CD4-positive, alpha-beta memory T cell (primary cell): ENCODE results near the gene GALNT15. TPM values are rescaled to one million over a fixed set of nuclear protein-coding genes. Genes with fewer than 3 reads are reported as not detected.

Source experiments
- CTCF ChIA-PET: fragments of 350-600 bp; sonication (Branson Sonifier 250); formaldehyde crosslinking; loops from one replicate; lab custom pipeline; 2021; ENCODE audit warnings: inconsistent platforms; ENCODE audit not compliant: partially characterized antibody; lab: Charles Lee
- POLR2A ChIA-PET: fragments of 350-600 bp; sonication (Branson Sonifier 250); formaldehyde crosslinking; loops from one replicate; lab custom pipeline; 2021; ENCODE audit not compliant: partially characterized antibody; lab: Charles Lee
- DNase-seq, 5 donors: peaks; one replicate each; pipeline versions ENCODE4 v3.0.0 to v3.0.0-alpha.2; 2020 to 2022; ENCODE audit warnings: mixed read lengths in 1 of 5
- H3K27ac ChIP-seq: one replicate; pipeline ENCODE4 v1.7.0; 2013; ENCODE audit warnings: low read depth, low read length
- H3K27me3 ChIP-seq: 2 replicates; pipeline ENCODE4 v1.7.0; 2013; ENCODE audit warnings: mild to moderate bottlenecking, low read length, moderate library complexity; ENCODE audit not compliant: insufficient read depth
- H3K36me3 ChIP-seq: 2 replicates; pipeline ENCODE4 v1.7.0; 2013; ENCODE audit warnings: mild to moderate bottlenecking, low read length, moderate library complexity; ENCODE audit not compliant: insufficient read depth
- H3K4me1 ChIP-seq: 2 replicates; pipeline ENCODE4 v1.7.0; 2013; ENCODE audit warnings: mild to moderate bottlenecking, low read length, moderate library complexity; ENCODE audit not compliant: insufficient read depth
- H3K4me3 ChIP-seq, 2 donors: one replicate each; pipeline ENCODE4 v1.7.0; 2013; ENCODE audit warnings: low read length in 2 of 2, mild to moderate bottlenecking in 1 of 2
- H3K9me3 ChIP-seq, 2 donors: one replicate each; pipeline ENCODE4 v1.7.0; 2013; ENCODE audit warnings: low read length in 2 of 2, control low read depth in 1 of 2; ENCODE audit not compliant: control insufficient read depth in 1 of 2
- H3K27ac Mint-ChIP-seq, 7 donors: one replicate each; pipeline ENCODE4 v1.8.0; 2020 to 2021; ENCODE audit warnings: mixed read lengths in 7 of 7, mild to moderate bottlenecking in 6 of 7, inconsistent platforms in 3 of 7, moderate library complexity in 3 of 7
- H3K27me3 Mint-ChIP-seq, 2 donors: one replicate each; pipeline ENCODE4 v1.8.0; 2020 to 2021; ENCODE audit warnings: mixed read lengths in 2 of 2
- H3K36me3 Mint-ChIP-seq, 2 donors: one replicate each; pipeline ENCODE4 v1.8.0; 2020 to 2021; ENCODE audit warnings: mixed read lengths in 2 of 2, inconsistent platforms in 1 of 2, mild to moderate bottlenecking in 1 of 2
- H3K4me1 Mint-ChIP-seq, 4 donors: one replicate each; pipeline ENCODE4 v1.8.0; 2020 to 2021; ENCODE audit warnings: mixed read lengths in 4 of 4, mild to moderate bottlenecking in 1 of 4
- H3K4me3 Mint-ChIP-seq, 8 donors: one replicate each; pipeline ENCODE4 v1.8.0; 2020 to 2021; ENCODE audit warnings: mixed read lengths in 8 of 8, mild to moderate bottlenecking in 7 of 8, moderate library complexity in 6 of 8, inconsistent platforms in 3 of 8
- H3K9me3 Mint-ChIP-seq, 8 donors: one replicate each; pipeline ENCODE4 v1.8.0; 2020 to 2021; ENCODE audit warnings: mixed read lengths in 8 of 8, mild to moderate bottlenecking in 5 of 8, inconsistent platforms in 3 of 8, moderate library complexity in 1 of 8
- intact Hi-C: fragments of 100-400 bp; cut with micrococcal nuclease; formaldehyde crosslinking; loops from one replicate; pipeline ENCODE4 v1.15.1; 2023
- polyA plus RNA-seq, 2 donors: library from polyadenylated mRNA; unstranded; fragments of 300-500 nt; fragmentation: Illumina TruSeq; gene quantifications; one replicate each; pipeline ENCODE4 v1.2.3, GENCODE V29; 2021
- total RNA-seq, 2 experiments: library from RNA; stranded (reverse); gene quantifications; one replicate each; pipeline ENCODE4 v1.2.3, GENCODE V29; 2021

The GALNT15 gene
- total and polyA plus RNA-seq, 4 experiments from 2014 or later: not detected

DNA sequence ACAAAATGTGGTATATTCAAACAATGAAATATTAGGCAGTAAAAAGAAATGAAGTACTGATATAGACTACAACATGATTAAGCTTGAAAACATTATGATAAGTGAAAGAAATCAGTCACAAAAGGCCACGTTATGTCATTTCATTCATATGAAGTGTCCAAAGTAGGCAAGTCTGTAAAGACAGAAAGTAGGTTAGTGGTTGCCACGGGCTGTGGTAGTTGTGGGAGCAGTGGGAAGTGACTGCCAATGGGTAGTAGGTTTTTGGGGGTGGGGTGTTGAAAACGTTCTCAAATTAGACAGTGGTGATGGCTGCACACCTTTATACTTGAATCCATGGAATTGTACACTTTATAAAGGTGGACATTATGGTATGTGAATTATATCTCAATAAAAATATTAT is 12.1 kb downstream of the GALNT15 start:
- no peak for DNase-seq
- H3K27me3 Mint-ChIP-seq: peaks cover 0 to 2% of the 10 kb centered on the region in 2 donors
- Histone ChIP-seq H3K4me1 (no peaks in the 10 kb centered on the region), H3K4me3 (no peak overlapping the region), H3K36me3 (no peaks in the 10 kb centered on the region), H3K27ac (no peak overlapping the region), H3K9me3 (no peaks in the 10 kb centered on the region), H3K27me3 (no peaks in the 10 kb centered on the region)
- no peaks in the 10 kb centered on the region for H3K4me1 Mint-ChIP-seq
- H3K27ac Mint-ChIP-seq: no peak overlapping the region
- peaks cover 0 to 2% (median 0%) of the 10 kb centered on the region in 8 donors for H3K9me3 Mint-ChIP-seq
- ChIA-PET POLR2A (no interaction called here), CTCF (interaction anchor here (1.3 to 1.6 kb wide), 2 partner anchors 8 to 11 kb away, joined by 3 to 5 read pairs; no protein-coding TSS in a partner anchor)
- intact Hi-C loops: no loop called here
- H3K36me3 Mint-ChIP-seq: no peaks in the 10 kb centered on the region
- H3K4me3 Mint-ChIP-seq: no peak overlapping the region

DNA sequence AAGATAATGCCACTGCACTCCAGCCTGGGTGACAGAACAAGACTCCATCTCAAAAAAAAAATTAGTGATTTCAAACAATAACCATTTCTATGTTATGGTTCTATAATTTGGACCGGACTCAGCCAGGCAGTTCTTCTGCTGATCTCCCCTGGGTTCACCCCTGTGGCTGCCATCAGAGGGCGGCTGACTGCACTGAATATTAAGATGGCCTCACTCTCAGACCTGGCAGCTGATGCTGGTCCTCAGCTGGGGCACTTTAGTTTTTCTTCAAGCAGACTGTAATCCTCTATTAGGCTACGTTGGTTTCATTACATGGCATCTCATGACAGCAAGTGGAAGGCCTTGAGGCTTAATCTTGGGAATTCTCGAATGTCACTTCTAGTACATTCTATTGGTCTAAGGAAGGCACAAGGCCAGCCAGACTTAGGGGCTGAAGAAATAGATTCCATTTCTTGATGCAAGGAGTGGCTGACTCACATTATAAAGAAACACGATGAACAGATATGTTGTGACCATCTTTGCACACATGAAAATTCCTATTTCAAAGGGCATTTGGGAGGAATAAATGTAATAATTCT is 12.8 kb downstream of the GALNT15 start:
- H3K9me3 Mint-ChIP-seq: peaks cover 0 to 2% (median 0%) of the 10 kb centered on the region in 8 donors
- no peak for DNase-seq
- Histone ChIP-seq H3K9me3 (no peaks in the 10 kb centered on the region), H3K27ac (no peak overlapping the region), H3K4me3 (no peak overlapping the region), H3K36me3 (no peaks in the 10 kb centered on the region), H3K27me3 (no peaks in the 10 kb centered on the region), H3K4me1 (no peaks in the 10 kb centered on the region)
- no peak overlapping the region for H3K4me3 Mint-ChIP-seq
- no peaks in the 10 kb centered on the region for H3K4me1 Mint-ChIP-seq
- ChIA-PET POLR2A (no interaction called here), CTCF (interaction anchor here (1.3 kb wide), 1 partner anchor 9 kb away, joined by 3 read pairs; no protein-coding TSS in a partner anchor)
- intact Hi-C loops: no loop called here
- H3K36me3 Mint-ChIP-seq: no peaks in the 10 kb centered on the region
- H3K27ac Mint-ChIP-seq: no peak overlapping the region
- H3K27me3 Mint-ChIP-seq: peaks cover 0 to 2% of the 10 kb centered on the region in 2 donors

GRCh38 chr3:16188071-16188470 is 13.6 kb downstream of the GALNT15 start:
- Mint-ChIP-seq H3K4me3 (no peak overlapping the region), H3K9me3 (peaks cover 0 to 2% (median 0%) of the 10 kb centered on the region in 8 donors), H3K4me1 (no peaks in the 10 kb centered on the region), H3K27me3 (peaks cover 0 to 2% of the 10 kb centered on the region in 2 donors), H3K36me3 (no peaks in the 10 kb centered on the region), H3K27ac (no peak overlapping the region)
- H3K27ac ChIP-seq: no peak overlapping the region
- intact Hi-C loops: no loop called here
- H3K4me1 ChIP-seq: no peaks in the 10 kb centered on the region
- no peak for DNase-seq
- H3K9me3 ChIP-seq: no peaks in the 10 kb centered on the region
- no peaks in the 10 kb centered on the region for H3K27me3 ChIP-seq
- no peaks in the 10 kb centered on the region for H3K36me3 ChIP-seq
- H3K4me3 ChIP-seq: no peak overlapping the region
- ChIA-PET CTCF (no interaction called here), POLR2A (no interaction called here)

DNA sequence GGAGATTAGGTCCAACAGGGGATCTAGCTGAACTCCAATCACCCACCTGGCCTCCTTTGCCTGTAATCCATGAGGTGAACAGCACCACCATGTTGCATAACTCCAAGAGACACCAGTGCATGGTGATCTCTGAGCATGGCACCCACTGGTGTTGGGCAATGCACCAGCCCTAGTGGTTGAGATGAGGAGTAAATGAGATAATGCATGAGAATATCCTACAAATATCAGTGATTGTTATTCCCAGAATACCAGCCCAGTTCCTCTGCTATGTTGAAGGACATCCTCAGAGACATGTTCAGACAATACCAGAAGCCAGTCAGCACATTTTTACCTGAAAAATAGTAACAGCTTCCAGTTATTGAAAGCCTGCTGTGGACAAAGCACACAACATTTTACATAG is 14.7 kb downstream of the GALNT15 start:
- H3K27me3 Mint-ChIP-seq: peaks cover 0 to 2% of the 10 kb centered on the region in 2 donors

GRCh38 chr3:16190704-16191103 is 16.2 kb downstream of the GALNT15 start:
- Mint-ChIP-seq H3K27me3 (peaks cover 2 to 3% of the 10 kb centered on the region in 2 donors), H3K4me3 (no peak overlapping the region), H3K27ac (no peak overlapping the region), H3K36me3 (no peaks in the 10 kb centered on the region), H3K9me3 (peaks cover 0 to 3% (median 0%) of the 10 kb centered on the region in 8 donors), H3K4me1 (no peaks in the 10 kb centered on the region)
- no peak for DNase-seq
- POLR2A ChIA-PET: no interaction called here
- intact Hi-C loops: no loop called here
- Histone ChIP-seq H3K36me3 (no peaks in the 10 kb centered on the region), H3K4me3 (no peak overlapping the region), H3K27ac (no peak overlapping the region), H3K9me3 (no peaks in the 10 kb centered on the region), H3K4me1 (no peaks in the 10 kb centered on the region), H3K27me3 (no peaks in the 10 kb centered on the region)
- CTCF ChIA-PET: no interaction called here

More for the DNA sequence above, 14.7 kb downstream of the GALNT15 start:
- Histone ChIP-seq H3K36me3 (no peaks in the 10 kb centered on the region), H3K4me3 (no peak overlapping the region), H3K27me3 (no peaks in the 10 kb centered on the region), H3K27ac (no peak overlapping the region), H3K4me1 (no peaks in the 10 kb centered on the region), H3K9me3 (no peaks in the 10 kb centered on the region)
- Mint-ChIP-seq H3K9me3 (peaks cover 0 to 2% (median 0%) of the 10 kb centered on the region in 8 donors), H3K4me3 (no peak overlapping the region), H3K36me3 (no peaks in the 10 kb centered on the region), H3K27ac (no peak overlapping the region), H3K4me1 (no peaks in the 10 kb centered on the region)
- intact Hi-C loops: no loop called here
- POLR2A ChIA-PET: no interaction called here
- CTCF ChIA-PET: interaction anchor here (0.6 to 1.4 kb wide), 3 partner anchors 8 to 1217 kb away, joined by 3 read pairs; no protein-coding TSS in a partner anchor
- no peak for DNase-seq

DNA sequence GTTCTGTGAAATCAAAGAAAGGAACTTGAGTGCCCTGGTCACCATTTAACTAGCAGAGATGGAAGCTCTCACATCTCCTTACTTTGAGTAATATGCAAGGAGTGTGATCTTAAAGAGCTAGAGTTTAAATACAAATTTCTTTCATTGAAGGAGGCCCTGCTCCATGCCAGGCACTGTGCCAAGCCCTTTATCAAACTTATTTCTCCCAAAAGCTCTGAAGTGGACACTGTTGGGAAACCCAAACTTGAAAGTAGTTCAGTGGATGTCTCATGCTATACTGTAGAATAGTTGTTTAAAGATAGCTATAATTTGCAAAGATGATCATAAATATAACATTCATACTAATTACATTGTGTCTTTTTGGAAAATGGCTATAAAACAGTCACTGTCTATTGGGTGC is 17.1 kb downstream of the GALNT15 start:
- Mint-ChIP-seq H3K9me3 (peaks cover 0 to 3% (median 0%) of the 10 kb centered on the region in 8 donors), H3K4me1 (no peaks in the 10 kb centered on the region), H3K27me3 (peaks cover 2 to 3% of the 10 kb centered on the region in 2 donors), H3K4me3 (no peak overlapping the region), H3K27ac (no peak overlapping the region), H3K36me3 (no peaks in the 10 kb centered on the region)
- intact Hi-C loops: no loop called here
- ChIA-PET CTCF (no interaction called here), POLR2A (no interaction called here)
- no peak overlapping the region for H3K4me3 ChIP-seq
- no peaks in the 10 kb centered on the region for H3K36me3 ChIP-seq
- no peak overlapping the region for H3K27ac ChIP-seq
- no peaks in the 10 kb centered on the region for H3K9me3 ChIP-seq
- H3K27me3 ChIP-seq: no peaks in the 10 kb centered on the region
- no peak for DNase-seq
- no peaks in the 10 kb centered on the region for H3K4me1 ChIP-seq

GRCh38 chr3:16192176-16192811 is 17.8 kb downstream of the GALNT15 start:
- ChIA-PET CTCF (interaction anchor here (1.9 kb wide), 1 partner anchor 14 kb away, joined by 9 read pairs; no protein-coding TSS in a partner anchor), POLR2A (no interaction called here)
- Histone ChIP-seq H3K36me3 (no peaks in the 10 kb centered on the region), H3K9me3 (no peaks in the 10 kb centered on the region), H3K27ac (no peak overlapping the region), H3K4me3 (no peak overlapping the region), H3K27me3 (no peaks in the 10 kb centered on the region), H3K4me1 (no peaks in the 10 kb centered on the region)
- Mint-ChIP-seq H3K27ac (no peak overlapping the region), H3K4me3 (no peak overlapping the region), H3K4me1 (no peaks in the 10 kb centered on the region), H3K27me3 (peaks cover 2 to 3% of the 10 kb centered on the region in 2 donors), H3K36me3 (no peaks in the 10 kb centered on the region), H3K9me3 (peaks cover 0 to 3% (median 0%) of the 10 kb centered on the region in 8 donors)
- DNase-seq: no peak
- intact Hi-C loops: no loop called here
